ENCODE results near the gene TVP23A.
"Not testable (repeated sequence)": the region's sequence is repeated elsewhere in the genome, so short reads cannot be mapped to it uniquely, and the experiment has no call there.

TVP23A gene

GRCh38 chr16:10743610-10744369, 74.8 kb downstream of the TVP23A start, which contains the start of gene NUBP1:
Gene NUBP1 (plus strand): TSS chr16:10743842. CDS start chr16:10743864, 22 bp downstream.
- peak; percentile 100 for DNase-seq

- DNase-seq = no peak
Observed at GRCh38 chr16:10743227-10743609, 75.4 kb downstream of the TVP23A start.

- DNase-seq = no peak
Observed at GRCh38 chr16:10741844-10742243, 76.8 kb downstream of the TVP23A start.

GRCh38 chr16:10741249-10741648, 77.3 kb downstream of the TVP23A start:
- DNase-seq = not testable (repeated sequence)

GRCh38 chr16:10740845-10741208, 77.8 kb downstream of the TVP23A start:
- no peak for DNase-seq

GRCh38 chr16:10740000-10740844, 78.4 kb downstream of the TVP23A start:
- DNase-seq = no peak

- DNase-seq = peak; percentile 58
Observed at GRCh38 chr16:10738231-10739077, 80.1 kb downstream of the TVP23A start.

GRCh38 chr16:10737068-10737625, 81.4 kb downstream of the TVP23A start:
- DNase-seq = peak; percentile 82

- DNase-seq = no peak
Observed at GRCh38 chr16:10731790-10732189, 86.8 kb downstream of the TVP23A start.

GRCh38 chr16:10729104-10730048, 89.2 kb downstream of the TVP23A start:
- DNase-seq = no peak

GRCh38 chr16:10728003-10728887, 90.3 kb downstream of the TVP23A start:
- no peak for DNase-seq

Measured in femur (tissue), 1 donor.